Ramos (cell line): Measurements from ENCODE around the gene ISY1.
"Not testable (repeated sequence)": the region's sequence is repeated elsewhere in the genome, so short reads cannot be mapped to it uniquely, and the experiment has no call there.

Source experiments
- in situ Hi-C: fragments of 300-500 bp; cut with MboI; formaldehyde crosslinking; loops from one replicate; pipeline ENCODE4 v1.14.3; 2022; ENCODE audit warnings: low sequenced_read_pairs; ENCODE audit not compliant: unreplicated experiment

ISY1 gene

GRCh38 chr3:129173206-129173605 lies 12.3 kb upstream of the ISY1 start:
- in situ Hi-C loops = no loop called here

GRCh38 chr3:129166579-129167332 lies 5.9 kb upstream of the ISY1 start:
- in situ Hi-C loops = no loop called here

- in situ Hi-C loops = not testable (repeated sequence)
These were observed 4.7 kb upstream of the ISY1 start for GRCh38 chr3:129165594-129165993.

GRCh38 chr3:129164500-129164899 lies 3.6 kb upstream of the ISY1 start:
- in situ Hi-C loops = no loop called here

- in situ Hi-C loops = no loop called here
These were observed 2.1 kb upstream of the ISY1 start for GRCh38 chr3:129162729-129163579.

GRCh38 chr3:129161860-129162271 lies 1.0 kb upstream of the ISY1 start:
- in situ Hi-C loops = no loop called here

- in situ Hi-C loops = no loop called here
These were observed 16.1 kb downstream of the ISY1 start for GRCh38 chr3:129144786-129145185.

GRCh38 chr3:129141011-129141410 lies 19.9 kb downstream of the ISY1 start:
- in situ Hi-C loops = not testable (repeated sequence)

GRCh38 chr3:129139911-129140310 lies 21.0 kb downstream of the ISY1 start:
- in situ Hi-C loops = no loop called here

GRCh38 chr3:129136275-129136674 lies 24.6 kb downstream of the ISY1 start:
- in situ Hi-C loops = not testable (repeated sequence)

GRCh38 chr3:129132097-129132866 lies 28.6 kb downstream of the ISY1 start:
- in situ Hi-C loops = no loop called here

- in situ Hi-C loops = no loop called here
These were observed 29.3 kb downstream of the ISY1 start for GRCh38 chr3:129131465-129132088.

- in situ Hi-C loops = no loop called here
These were observed 30.5 kb downstream of the ISY1 start for GRCh38 chr3:129130291-129130813.

- in situ Hi-C loops = no loop called here
These were observed 32.3 kb downstream of the ISY1 start for GRCh38 chr3:129128357-129129155.

- in situ Hi-C loops = no loop called here
These were observed 34.1 kb downstream of the ISY1 start for GRCh38 chr3:129126726-129127280.

- in situ Hi-C loops = no loop called here
These were observed 37.4 kb downstream of the ISY1 start for GRCh38 chr3:129123314-129124060.

- in situ Hi-C loops = no loop called here
These were observed 38.4 kb downstream of the ISY1 start for GRCh38 chr3:129122412-129123011.
